K562 (cell line): ENCODE results near the gene UBE2I. TPM values are rescaled to one million over a fixed set of nuclear protein-coding genes. Genes with fewer than 3 reads are reported as not detected.
A peak's percentile ranks its signal among the peaks of the same experiment; 100 is the strongest.

Source experiments
- BMI1 ChIP-seq: fragments of 150-350 bp; IDR thresholded peaks from 2 replicates; pipeline ENCODE4 v1.6.1; 2014; ENCODE audit warnings: low read length
- CHD2 ChIP-seq: IDR thresholded peaks from 2 replicates; pipeline ENCODE4 v1.6.1; 2011; ENCODE audit warnings: low read depth, low read length
- CREB1 ChIP-seq, 2 experiments: sonication (generic) in 1 of 2; formaldehyde crosslinking in 1 of 2; IDR thresholded peaks; 2 replicates each; pipeline versions ENCODE4 v1.6.1 to v1.8.0; 2012 to 2022; ENCODE audit warnings: inconsistent platforms in 1 of 2, mild to moderate bottlenecking in 1 of 2, missing genetic modification reagents in 1 of 2, moderate library complexity in 1 of 2
- CXXC5 ChIP-seq: fragments of 250-450 bp; sonication (Bioruptor Pico); IDR thresholded peaks from 2 replicates; pipeline ENCODE4 v1.8.0; 2022; ENCODE audit warnings: inconsistent platforms, mild to moderate bottlenecking, moderate library complexity
- FOXK1 ChIP-seq: sonication (generic); formaldehyde crosslinking; IDR thresholded peaks from 2 replicates; pipeline ENCODE4 v1.8.0; 2022; ENCODE audit warnings: missing genetic modification reagents, mild to moderate bottlenecking, borderline replicate concordance
- FOXK2 ChIP-seq, 2 experiments: fragments of 450-650 bp; IDR thresholded peaks in 1 of 2; conservative IDR thresholded peaks in 1 of 2; 2 replicates each; pipeline ENCODE4 v1.6.1; 2016; ENCODE audit warnings: low read depth in 2 of 2, mild to moderate bottlenecking in 1 of 2
- GABPB2 ChIP-seq: fragments of 250-450 bp; sonication (Bioruptor Pico); conservative IDR thresholded peaks from 2 replicates; pipeline ENCODE4 v1.5.1; 2021; ENCODE audit warnings: mild to moderate bottlenecking
- HDAC1 ChIP-seq, 2 experiments: fragments of 450-650 bp; IDR thresholded peaks; 2 replicates each; pipeline ENCODE4 v1.6.1; 2016 to 2017; ENCODE audit warnings: inconsistent platforms in 1 of 2, mild to moderate bottlenecking in 1 of 2, moderate library complexity in 1 of 2
- MLX ChIP-seq, 2 experiments: fragments of 450-650 bp in 1 of 2; sonication (generic) in 1 of 2; formaldehyde crosslinking; conservative IDR thresholded peaks; 2 replicates each; pipeline versions ENCODE4 v1.4.0 to v1.8.1; 2020 to 2022; ENCODE audit warnings: mild to moderate bottlenecking in 1 of 2, missing genetic modification reagents in 1 of 2
- MYC ChIP-seq, 2 experiments: fragments of 250-450 bp in 1 of 2; sonication (Bioruptor Pico) in 1 of 2; IDR thresholded peaks; 2 replicates each; pipeline versions ENCODE4 v1.5.1 to v1.6.1; 2012 to 2021; ENCODE audit warnings: low read depth in 2 of 2, borderline replicate concordance in 1 of 2, improper control_type of control experiment in 1 of 2, low read length in 1 of 2, mild to moderate bottlenecking in 1 of 2, moderate library complexity in 1 of 2
- STAG1 ChIP-seq: sonication (generic); formaldehyde crosslinking; IDR thresholded peaks from 2 replicates; pipeline ENCODE4 v1.5.0; 2020; ENCODE audit warnings: missing genetic modification reagents, borderline replicate concordance
- XRCC5 ChIP-seq: fragments of 200-400 bp; formaldehyde crosslinking; IDR thresholded peaks from 2 replicates; pipeline ENCODE4 v1.6.1; 2017; ENCODE audit warnings: low read depth, mild to moderate bottlenecking, low read length
- ZBTB40 ChIP-seq, 2 experiments: fragments of 450-650 bp in 1 of 2; sonication (generic) in 1 of 2; formaldehyde crosslinking in 1 of 2; IDR thresholded peaks; 2 replicates each; pipeline versions ENCODE4 v1.7.1 to v1.9.0; 2016 to 2022; ENCODE audit warnings: inconsistent platforms in 1 of 2, mild to moderate bottlenecking in 1 of 2, missing genetic modification reagents in 1 of 2
- ZFP1 ChIP-seq: fragments of 450-650 bp; formaldehyde crosslinking; IDR thresholded peaks from 2 replicates; pipeline ENCODE4 v1.4.0; 2020; ENCODE audit warnings: mild to moderate bottlenecking, mixed read lengths
- ZNF124 ChIP-seq: sonication (generic); formaldehyde crosslinking; IDR thresholded peaks from 2 replicates; pipeline ENCODE4 v1.8.1; 2022; ENCODE audit warnings: missing genetic modification reagents
- ZNF282 ChIP-seq: sonication (generic); formaldehyde crosslinking; IDR thresholded peaks from 2 replicates; pipeline ENCODE4 v1.8.1; 2023; ENCODE audit warnings: missing genetic modification reagents
- polyA plus RNA-seq, 8 experiments: library from polyadenylated mRNA; depleted of rRNA in 4 of 8; stranded (reverse) in 5 of 8; unstranded in 3 of 8; fragments of >200 nt; fragmentation: Nextera tagmentation in 2 of 8; fragmentation: Illumina TruSeq in 1 of 8; extraction: Ambion mirVana in 2 of 8; extraction: Trizol in 1 of 8; gene quantifications; 2 replicates each; pipeline versions ENCODE4 v1.2.1 to v1.2.3, GENCODE V29; 2011 to 2014; ENCODE audit warnings: inconsistent platforms in 1 of 8, missing spikeins in 1 of 8
- total RNA-seq, 7 experiments: library from RNA; depleted of rRNA in 6 of 7; stranded (reverse); fragments of >200 nt in 6 of 7; fragmentation: Illumina TruSeq in 2 of 7; extraction: Trizol in 2 of 7; gene quantifications; 2 replicates each; pipeline versions ENCODE4 v1.2.1 to v1.2.3, GENCODE V29; 2011 to 2021; ENCODE audit warnings: low replicate concordance in 1 of 7
- TF ChIP-seq, protein P1 (sequence below): sonication (generic); formaldehyde crosslinking; IDR thresholded peaks from 2 replicates; pipeline ENCODE4 v1.8.0; 2022; ENCODE audit warnings: missing genetic modification reagents, mild to moderate bottlenecking, moderate library complexity, borderline replicate concordance

Gene UBE2I
- total and polyA plus RNA-seq, 9 of the 15 experiments (the other 6 are each of a cell fraction or from before 2014, with no cell fraction given): 36.6 to 254 (median 104) TPM

- no peak for TF ChIP-seq FOXK2 (conservative IDR thresholded peaks at IDR 0.05 in 1 of 2, IDR thresholded peaks at IDR 0.05 in 1 of 2; ENCODE audit: low read depth in 2 of 2)
- TF ChIP-seq CXXC5 (CRISPR knock-in tag): peak; percentile 31; the same call in 1 of the 2 replicates
- no peak for TF ChIP-seq CHD2
- no peak for TF ChIP-seq ZBTB40 (IDR thresholded peaks at IDR 0.05)
- TF ChIP-seq ZBTB40 (CRISPR knock-in tag; IDR thresholded peaks at IDR 0.05): no peak
- no peak for TF ChIP-seq ZNF124 (CRISPR knock-in tag)
- TF ChIP-seq STAG1: peak; percentile 50; the same call in 1 of the 2 replicates
- TF ChIP-seq, protein P1, sequence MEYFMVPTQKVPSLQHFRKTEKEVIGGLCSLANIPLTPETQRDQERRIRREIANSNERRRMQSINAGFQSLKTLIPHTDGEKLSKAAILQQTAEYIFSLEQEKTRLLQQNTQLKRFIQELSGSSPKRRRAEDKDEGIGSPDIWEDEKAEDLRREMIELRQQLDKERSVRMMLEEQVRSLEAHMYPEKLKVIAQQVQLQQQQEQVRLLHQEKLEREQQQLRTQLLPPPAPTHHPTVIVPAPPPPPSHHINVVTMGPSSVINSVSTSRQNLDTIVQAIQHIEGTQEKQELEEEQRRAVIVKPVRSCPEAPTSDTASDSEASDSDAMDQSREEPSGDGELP (CRISPR knock-in tag): no peak; the same call in 1 of the 2 replicates
- TF ChIP-seq MYC (IDR thresholded peaks at IDR 0.05; ENCODE audit: low read depth, low read length): 0 out of 2 replicates have a peak, but pooled peaks have one; percentile 39
- no peak for TF ChIP-seq MYC (CRISPR knock-in tag; IDR thresholded peaks at IDR 0.05; ENCODE audit: borderline replicate concordance, low read depth)
- TF ChIP-seq GABPB2: 0 out of 2 replicates have a peak, but pooled peaks have one; percentile 45
- TF ChIP-seq MLX (CRISPR knock-in tag; conservative IDR thresholded peaks at IDR 0.05): no peak
- no peak for TF ChIP-seq ZNF282 (CRISPR knock-in tag)
- no peak for TF ChIP-seq BMI1
- no peak for TF ChIP-seq ZFP1 (CRISPR knock-in tag)
- TF ChIP-seq FOXK1: no peak
- no peak for TF ChIP-seq CREB1 (IDR thresholded peaks at IDR 0.05)
- 0 out of 2 replicates have a peak, but pooled peaks have one; percentile 40 for TF ChIP-seq CREB1 (CRISPR knock-in tag; IDR thresholded peaks at IDR 0.05)
- no peak for TF ChIP-seq XRCC5
- no peak for TF ChIP-seq HDAC1 (IDR thresholded peaks at IDR 0.05)
Measured at GRCh38 chr16:1363501-1364041, 54.1 kb downstream of the UBE2I start (continued).
